ENCODE measurements around the gene GLRB. TPM values are rescaled to one million over a fixed set of nuclear protein-coding genes. Genes with fewer than 3 reads are reported as not detected.
"Not testable (repeated sequence)": the region's sequence is repeated elsewhere in the genome, so short reads cannot be mapped to it uniquely, and the experiment has no call there.

Gene GLRB
- 9.1 TPM for total RNA-seq (ENCODE audit: insufficient read depth, low replicate concordance)

GRCh38 chr4:157075811-157076577, at the start of gene GLRB:
Gene GLRB, plus strand, starts transcription at chr4:157076150. Its CDS starts 1,875 bp downstream, at chr4:157078025.
- DNase-seq (ENCODE audit: low spot score), result peak; percentile 49

- DNase-seq (ENCODE audit: low spot score), result peak; percentile 13
Measured at GRCh38 chr4:157035471-157035870, 40.5 kb upstream of the GLRB start.

- DNase-seq (ENCODE audit: low spot score), result peak; percentile 79
Measured at GRCh38 chr4:157040405-157040804, 35.5 kb upstream of the GLRB start.

DNA sequence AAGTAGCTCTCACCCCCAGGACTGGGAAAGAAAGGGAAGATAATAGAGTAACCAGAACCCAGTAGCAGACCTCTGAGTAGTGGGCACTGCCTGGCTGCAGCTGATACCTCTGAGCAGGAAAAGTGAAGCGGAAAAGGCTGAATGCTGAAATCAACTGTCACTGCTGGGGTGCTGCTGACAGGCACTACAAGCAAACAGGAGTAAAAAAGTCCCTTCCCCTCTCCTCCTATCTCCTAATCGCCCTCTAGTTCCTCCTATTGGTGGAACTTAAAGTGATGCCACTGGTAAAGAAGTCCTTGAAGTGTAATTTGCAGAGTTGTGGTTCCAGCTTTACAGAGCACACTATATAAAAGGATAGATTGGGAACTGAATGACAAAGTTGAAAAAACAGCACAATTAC, 32.8 kb upstream of the GLRB start:
- DNase-seq (ENCODE audit: low spot score), result peak; percentile 23

GRCh38 chr4:157045507-157046127, 30.3 kb upstream of the GLRB start:
- DNase-seq (ENCODE audit: low spot score), result peak; percentile 66

DNA sequence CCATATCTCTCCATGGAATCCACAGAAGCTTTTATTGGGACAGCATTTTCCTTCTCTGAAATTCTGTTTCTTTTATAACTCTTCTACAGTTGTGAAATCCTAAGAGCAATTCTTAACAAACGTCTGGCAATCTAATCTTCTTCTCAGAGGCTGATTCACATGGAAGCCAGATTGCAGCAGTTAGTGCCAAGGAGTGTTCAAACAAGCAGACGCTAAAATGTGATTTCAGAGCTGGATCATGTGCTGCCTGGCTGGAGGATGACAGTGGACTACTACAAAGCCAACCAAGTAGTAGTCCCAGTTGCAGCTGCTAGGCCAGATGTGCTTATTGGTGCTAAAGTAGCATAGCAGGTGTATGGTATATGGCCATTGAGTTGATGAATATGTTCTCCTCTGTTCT, 27.7 kb upstream of the GLRB start:
- peak; percentile 88 for DNase-seq (ENCODE audit: low spot score)

DNA sequence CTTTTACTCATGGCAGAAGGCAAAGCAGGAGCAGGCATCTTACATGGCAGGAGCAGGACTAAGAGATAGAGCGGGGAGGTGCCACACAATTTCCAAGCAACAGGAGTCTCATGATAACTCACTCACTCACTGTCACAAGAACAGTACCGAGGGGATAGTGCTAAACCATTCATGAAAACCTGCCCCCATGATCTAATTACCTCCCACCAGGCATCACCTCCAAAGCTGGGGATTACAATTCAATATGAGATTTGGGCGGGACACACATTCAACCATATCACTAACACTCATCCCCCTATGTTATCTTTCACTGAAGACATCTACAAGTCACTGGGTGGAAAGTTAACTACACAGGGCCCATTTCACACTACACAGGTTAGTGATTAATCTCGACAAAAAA, 25.4 kb upstream of the GLRB start:
- DNase-seq (ENCODE audit: low spot score), result no peak

- no peak for DNase-seq (ENCODE audit: low spot score)
Measured at GRCh38 chr4:157052429-157053040, 23.4 kb upstream of the GLRB start.

DNA sequence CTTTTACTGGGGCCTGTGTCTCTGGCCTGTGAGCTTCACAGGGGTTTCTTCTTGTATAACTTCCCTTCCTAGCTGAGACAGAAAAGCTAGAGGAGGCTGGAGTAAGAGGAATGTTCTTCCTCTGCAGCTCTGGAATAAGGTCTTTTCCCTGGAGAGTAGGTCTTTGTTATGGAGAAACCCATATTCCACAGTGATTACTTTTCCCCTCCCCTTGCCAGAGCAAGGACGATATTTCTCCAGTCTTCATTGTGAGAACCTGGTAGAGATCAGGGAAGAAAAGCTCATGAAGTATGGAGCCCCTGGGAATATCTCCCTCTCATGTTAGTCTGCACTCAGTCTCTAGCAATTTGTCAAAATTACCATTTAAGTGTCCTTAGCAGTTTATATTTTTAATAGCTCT, 18.7 kb upstream of the GLRB start:
- no peak for DNase-seq (ENCODE audit: low spot score)

- DNase-seq (ENCODE audit: low spot score), result not testable (repeated sequence)
Measured at GRCh38 chr4:157058899-157059298, 17.1 kb upstream of the GLRB start.

GRCh38 chr4:157072002-157072401, 3.9 kb upstream of the GLRB start:
- DNase-seq (ENCODE audit: low spot score), result no peak

- DNase-seq (ENCODE audit: low spot score), result no peak
Measured at GRCh38 chr4:157075401-157075800, 549 bp upstream of the GLRB start.

DNA sequence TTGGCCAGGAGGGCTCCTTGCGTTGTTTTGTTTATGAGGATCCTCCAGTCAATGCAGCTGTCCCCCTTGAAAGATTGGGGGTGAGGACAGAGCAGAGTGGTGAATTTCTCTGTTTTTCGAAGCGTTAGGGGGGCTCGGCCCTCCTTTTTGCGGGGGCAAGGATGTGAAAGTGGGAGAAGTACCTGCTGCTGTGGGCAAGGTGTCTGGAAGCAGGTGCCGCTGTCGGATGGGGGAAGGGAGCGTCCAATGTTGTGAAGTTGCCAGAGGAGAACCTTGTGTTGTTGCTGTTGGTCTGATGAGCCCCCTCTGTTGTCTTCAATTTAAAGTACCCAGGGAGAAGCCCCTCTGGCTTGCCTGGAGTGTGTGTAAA, 613 bp downstream of the GLRB start:
- no peak for DNase-seq (ENCODE audit: low spot score)

DNA sequence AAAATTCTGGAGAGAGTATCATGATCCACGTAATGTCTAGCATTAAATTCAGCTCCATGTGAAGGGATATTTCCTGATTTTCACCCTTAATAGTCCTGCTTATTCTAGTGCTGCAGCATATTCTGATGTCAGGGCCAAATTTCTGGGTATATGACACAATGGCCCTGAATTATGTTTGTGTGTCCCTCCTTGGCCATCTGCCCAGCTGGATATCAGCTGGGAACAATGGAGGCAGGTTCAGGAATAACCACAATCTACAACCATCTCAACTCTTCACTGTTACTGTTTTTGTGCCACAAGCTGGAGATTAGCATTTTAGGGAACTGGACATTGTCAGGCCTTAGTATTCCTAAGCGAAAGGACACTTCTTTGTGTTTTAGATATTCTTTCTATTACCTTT, 3.5 kb downstream of the GLRB start:
- no peak for DNase-seq (ENCODE audit: low spot score)

DNA sequence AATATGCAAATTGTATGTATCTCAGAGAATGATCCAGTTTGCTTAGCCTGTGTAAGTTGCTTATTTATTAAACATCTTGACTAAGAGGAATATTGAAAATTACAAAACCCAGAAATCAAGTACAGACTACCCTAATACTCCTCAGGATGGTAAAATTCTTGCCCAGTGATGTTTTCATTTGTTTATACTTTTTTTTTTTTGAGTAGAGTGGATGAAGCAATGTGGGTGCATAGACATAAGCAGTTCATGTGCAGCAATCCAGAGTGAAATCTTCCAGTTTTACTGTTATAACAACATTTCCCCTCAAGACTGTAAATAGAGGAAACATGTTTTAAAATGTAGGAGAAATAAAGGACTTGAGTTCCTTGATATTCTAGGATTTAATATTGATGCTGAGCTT, 4.7 kb downstream of the GLRB start:
- DNase-seq (ENCODE audit: low spot score), result no peak

GRCh38 chr4:157095716-157096115, 19.8 kb downstream of the GLRB start:
- DNase-seq (ENCODE audit: low spot score), result no peak

- no peak for DNase-seq (ENCODE audit: low spot score)
Measured at GRCh38 chr4:157096439-157096838, 20.5 kb downstream of the GLRB start.

DNA sequence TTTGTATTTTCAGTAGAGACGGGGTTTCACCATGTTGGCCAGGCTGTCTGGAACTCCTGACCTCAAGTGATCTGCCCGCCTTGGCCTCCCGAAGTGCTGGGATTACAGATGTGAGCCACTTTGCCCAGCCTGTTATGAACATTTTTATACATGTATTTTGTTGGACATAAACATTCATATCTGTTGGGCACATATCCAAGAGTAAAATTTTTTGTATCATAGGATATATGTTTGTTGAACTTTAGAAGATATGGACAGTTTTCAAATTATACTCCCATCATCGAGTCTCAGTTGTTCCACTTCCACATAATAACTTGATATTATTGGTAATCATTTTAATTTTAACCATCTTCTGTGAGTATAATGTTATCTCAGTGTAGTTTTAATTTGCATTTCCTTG, 23.6 kb downstream of the GLRB start:
- DNase-seq (ENCODE audit: low spot score), result no peak

DNA sequence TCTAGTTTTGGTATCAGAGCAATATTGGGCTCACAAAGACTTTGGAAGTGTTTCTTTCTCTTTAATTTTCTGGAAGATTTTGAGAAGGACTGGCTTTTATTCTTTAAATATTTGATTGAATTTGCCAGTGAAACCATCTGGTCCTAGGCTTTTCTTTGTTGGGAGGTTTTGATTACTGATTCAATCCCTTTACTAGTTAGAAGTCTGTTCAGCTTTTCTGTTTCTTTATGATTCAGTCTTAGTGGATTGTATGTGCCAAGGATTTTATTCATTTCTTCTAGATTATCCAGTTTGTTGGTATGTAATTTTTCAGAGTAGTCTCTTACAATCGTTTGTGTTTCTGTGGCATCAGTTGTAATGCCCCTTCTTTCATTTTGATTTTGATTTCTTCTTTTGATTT, 28.6 kb downstream of the GLRB start:
- no peak for DNase-seq (ENCODE audit: low spot score)

GRCh38 chr4:157114671-157115070, 38.7 kb downstream of the GLRB start:
- no peak for DNase-seq (ENCODE audit: low spot score)

DNA sequence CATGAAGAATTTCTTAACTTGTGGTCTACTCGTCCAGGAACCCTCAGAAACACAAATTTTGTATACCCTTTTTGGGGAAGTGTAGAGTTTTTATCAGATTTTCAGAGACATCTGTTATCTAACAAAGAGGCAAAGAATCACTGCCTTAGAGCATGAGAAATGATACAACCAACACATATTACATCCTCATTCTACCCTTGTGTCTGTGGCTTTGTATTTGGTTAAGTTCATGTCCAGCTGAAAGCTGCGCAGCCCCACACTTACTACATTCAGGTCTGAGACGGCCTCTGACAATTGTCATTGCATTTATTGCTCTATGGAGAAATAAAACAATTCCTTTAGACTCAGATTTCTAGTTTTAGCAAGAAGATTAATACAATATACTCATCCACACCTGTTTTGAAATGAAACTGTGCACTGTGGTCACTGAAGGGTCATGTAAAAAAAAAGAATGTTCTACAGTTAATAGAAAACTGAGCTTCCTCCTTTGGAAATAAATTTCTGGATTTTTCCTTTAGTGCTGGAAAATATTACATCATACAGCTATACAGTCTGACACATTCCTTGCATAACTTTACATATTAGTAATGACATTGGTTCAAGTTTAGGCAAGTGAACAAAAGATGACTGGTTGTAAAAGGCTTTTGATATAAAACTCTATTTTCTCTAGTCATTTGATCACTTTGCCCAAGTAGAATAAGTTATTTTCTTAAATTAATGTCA, 39.8 kb downstream of the GLRB start:
- DNase-seq (ENCODE audit: low spot score), result peak; percentile 67

DNA sequence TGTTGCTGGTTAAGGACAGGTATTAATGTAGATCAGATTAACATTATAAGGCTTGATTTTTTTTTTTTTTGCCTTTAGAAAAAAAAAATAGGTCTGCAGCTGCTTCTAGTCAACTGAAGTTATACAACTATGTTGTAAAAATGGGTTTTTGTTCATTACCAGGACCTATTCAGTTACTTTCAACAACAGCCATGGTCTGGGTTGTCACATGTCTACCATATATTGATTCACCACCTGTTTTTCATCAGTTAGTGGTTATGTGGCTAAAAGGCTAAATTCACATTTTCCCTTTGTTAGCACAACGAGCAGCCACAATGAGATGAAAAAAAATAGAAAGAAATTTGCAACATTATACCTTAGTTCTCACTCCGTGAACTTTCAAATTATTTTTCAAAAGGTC, 45.5 kb downstream of the GLRB start:
- no peak for DNase-seq (ENCODE audit: low spot score)

All from umbilical cord (tissue), 2 donors.